Kidney epithelial cell (primary cell): ENCODE data around the gene PYY. TPM values are rescaled to one million over a fixed set of nuclear protein-coding genes. Genes with fewer than 3 reads are reported as not detected.
"Not testable (repeated sequence)": the region's sequence is repeated elsewhere in the genome, so short reads cannot be mapped to it uniquely, and the experiment has no call there.

Experiments
- DNase-seq: peaks from one replicate; pipeline ENCODE4 v3.0.0-alpha.2; 2010; ENCODE audit warnings: low read depth
- H3K27me3 ChIP-seq: 2 replicates; pipeline ENCODE4 v1.6.0; 2011; ENCODE audit warnings: low read length; ENCODE audit not compliant: control insufficient read depth, insufficient read depth
- H3K36me3 ChIP-seq: 2 replicates; pipeline ENCODE4 v1.5.1; 2011; ENCODE audit warnings: low read length; ENCODE audit not compliant: control insufficient read depth, insufficient read depth
- H3K4me3 ChIP-seq: 2 replicates; pipeline ENCODE4 v1.5.1; 2011; ENCODE audit warnings: low read depth, mild to moderate bottlenecking, control low read depth, low read length
- CTCF ChIP-seq: IDR thresholded peaks from 2 replicates; pipeline ENCODE4 v1.5.1; 2011; ENCODE audit warnings: mild to moderate bottlenecking, moderate library complexity, low read length, control low read depth, inconsistent platforms; ENCODE audit not compliant: insufficient read depth, poor library complexity, severe bottlenecking
- total RNA-seq: library from RNA; depleted of rRNA; stranded (reverse); fragments of >200 nt; gene quantifications from 2 replicates; pipeline ENCODE4 v1.2.3, GENCODE V29; 2015

The PYY gene
- total RNA-seq, 1 donor from 2014 or later = not detected

DNA sequence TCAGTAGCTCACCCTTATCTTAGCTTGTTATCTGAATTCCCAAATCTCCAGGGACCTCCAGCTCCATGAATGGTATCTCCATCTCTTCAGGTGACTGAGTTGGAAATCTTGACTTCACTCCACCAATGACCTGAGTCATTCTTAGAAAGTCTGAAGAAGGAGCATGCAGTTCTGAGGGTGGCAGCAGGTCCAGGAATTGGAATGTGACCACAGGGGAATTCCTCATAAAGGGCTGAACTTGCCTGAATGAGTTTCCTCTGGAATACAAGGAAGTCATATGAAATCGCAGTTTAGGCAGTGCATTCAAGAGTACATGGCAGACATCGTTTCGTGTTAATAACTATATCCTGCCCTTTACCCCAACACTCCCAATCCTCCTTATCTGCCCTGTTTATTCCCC lies 12.5 kb upstream of the PYY start:
- DNase-seq = no peak
- no peaks in the 10 kb centered on the region for H3K27me3 ChIP-seq
- no peak for TF ChIP-seq CTCF
- no peak overlapping the region for H3K4me3 ChIP-seq
- H3K36me3 ChIP-seq = no peaks in the 10 kb centered on the region

DNA sequence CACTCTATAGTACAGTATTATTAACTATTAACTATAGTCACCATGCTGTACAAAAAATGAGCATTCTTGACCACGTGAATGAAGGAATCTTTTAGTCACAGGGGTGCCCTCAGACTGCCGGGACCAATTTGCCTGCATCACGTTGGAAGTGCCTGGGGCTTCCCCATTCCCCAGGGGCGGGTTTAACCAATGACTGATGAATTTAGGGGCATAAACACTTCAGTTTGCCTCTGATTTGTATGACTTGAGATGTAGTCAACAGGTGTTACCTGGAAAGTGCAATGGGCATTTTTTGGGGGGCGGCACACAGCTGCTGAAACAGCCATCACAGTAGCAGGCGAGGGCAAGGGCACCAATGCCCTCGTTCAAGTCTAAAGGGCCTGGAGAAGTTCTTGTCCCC lies 8.7 kb upstream of the PYY start:
- DNase-seq = no peak
- H3K27me3 ChIP-seq = no peaks in the 10 kb centered on the region
- no peak for TF ChIP-seq CTCF
- no peak overlapping the region for H3K4me3 ChIP-seq
- H3K36me3 ChIP-seq = no peaks in the 10 kb centered on the region

DNA sequence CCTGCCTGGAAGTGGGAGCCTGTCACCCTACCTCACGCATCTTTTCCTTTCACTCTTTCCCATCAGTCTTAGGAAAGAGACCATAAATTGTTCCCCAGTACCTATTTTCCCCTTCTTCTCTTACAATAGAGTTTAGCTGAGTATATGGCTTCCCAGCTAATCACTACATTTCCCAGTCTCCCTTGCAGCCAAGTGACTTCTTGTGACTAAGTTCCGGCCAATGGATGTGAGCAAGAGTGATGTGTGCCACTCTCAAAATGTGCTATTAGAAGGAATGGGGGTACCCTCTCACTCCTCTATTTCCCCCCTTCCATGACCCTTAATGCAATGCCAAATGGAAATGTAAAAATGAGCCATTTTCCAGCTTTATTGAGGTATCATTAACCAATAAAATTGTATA lies 8.2 kb upstream of the PYY start:
- no peak overlapping the region for H3K4me3 ChIP-seq
- TF ChIP-seq CTCF = no peak
- no peak for DNase-seq
- no peaks in the 10 kb centered on the region for H3K36me3 ChIP-seq
- H3K27me3 ChIP-seq = no peaks in the 10 kb centered on the region

DNA sequence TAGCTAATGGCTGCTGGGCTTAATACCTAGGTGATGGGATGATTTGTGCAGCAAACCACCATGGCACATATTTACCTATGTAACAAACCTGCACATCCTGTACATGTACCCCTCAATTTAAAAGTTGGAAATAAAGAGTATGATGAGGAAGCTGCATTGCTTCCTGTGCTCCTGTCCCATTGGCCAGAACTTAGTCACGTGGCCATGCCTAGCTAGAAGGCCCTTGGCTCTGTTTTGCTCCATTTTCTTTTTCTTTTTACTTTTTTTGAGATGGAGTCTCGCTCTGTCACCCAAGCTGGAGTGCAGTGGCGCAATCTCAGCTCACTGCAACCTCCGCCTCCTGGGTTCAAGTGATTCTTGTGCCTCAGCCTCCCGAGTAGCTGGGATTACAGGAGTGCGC lies 7.6 kb upstream of the PYY start:
- not testable (repeated sequence) for H3K27me3 ChIP-seq, DNase-seq, H3K4me3 ChIP-seq, H3K36me3 ChIP-seq

DNA sequence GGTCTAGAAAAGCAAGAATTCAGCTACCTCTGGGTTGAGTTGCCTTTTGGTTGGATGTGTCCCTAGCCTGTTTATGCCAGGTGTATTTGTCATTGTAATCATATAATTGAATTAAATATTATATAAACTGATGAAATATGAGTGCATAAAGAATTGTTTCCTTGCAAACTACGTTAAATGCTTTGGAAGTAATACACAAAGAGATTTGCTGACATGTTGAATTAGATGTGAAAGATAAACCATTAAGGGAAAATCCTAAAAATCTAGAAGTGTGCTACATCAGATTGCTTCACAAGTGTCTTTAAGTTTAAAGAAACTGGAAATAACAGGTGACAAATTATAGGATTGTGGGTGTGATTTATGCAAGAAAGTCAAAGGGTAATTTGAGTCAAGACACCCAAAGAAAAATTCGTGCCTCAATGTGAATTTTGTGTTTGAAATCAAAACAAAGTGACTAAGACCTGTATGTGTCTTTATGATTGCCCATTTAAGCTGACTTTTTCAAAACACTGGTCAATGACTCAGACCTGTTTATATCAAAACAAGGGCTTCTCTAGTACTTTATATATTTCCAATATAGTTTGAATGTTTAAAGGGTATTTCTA lies 5.1 kb upstream of the PYY start:
- no peak for DNase-seq
- Histone ChIP-seq H3K27me3 (peaks cover 18% of the 10 kb centered on the region), H3K36me3 (no peaks in the 10 kb centered on the region), H3K4me3 (no peak overlapping the region)
- no peak for TF ChIP-seq CTCF

DNA sequence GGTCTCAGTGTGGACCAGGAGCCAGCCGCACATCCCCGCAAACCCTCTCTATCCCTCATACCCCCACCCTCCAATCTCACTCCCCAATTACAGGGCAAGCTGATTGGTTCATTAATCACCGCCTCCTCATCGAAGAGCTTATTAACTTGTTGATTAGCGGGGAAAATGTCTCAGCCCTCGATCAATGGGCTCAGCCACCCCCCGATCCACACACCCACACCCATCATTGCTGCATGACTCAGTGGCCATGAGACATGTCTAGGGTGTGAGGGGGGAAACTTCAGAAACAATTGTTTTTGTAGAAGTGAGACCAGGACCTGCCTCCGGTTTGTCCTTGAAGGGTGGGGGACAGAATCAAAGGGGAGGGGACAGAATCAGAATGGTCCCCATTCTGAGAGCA lies 2.5 kb upstream of the PYY start:
- Histone ChIP-seq H3K27me3 (peaks cover 44% of the 10 kb centered on the region), H3K36me3 (no peaks in the 10 kb centered on the region), H3K4me3 (no peak overlapping the region)
- no peak for DNase-seq
- TF ChIP-seq CTCF = no peak
